EH (cell line): ENCODE data around the gene GPR68.
"Not testable (repeated sequence)": the region's sequence is repeated elsewhere in the genome, so short reads cannot be mapped to it uniquely, and the experiment has no call there.

Source experiments
- DNase-seq: peaks from one replicate; pipeline ENCODE4 v3.0.0-alpha.2; 2015; ENCODE audit warnings: low read depth

Gene GPR68

DNA sequence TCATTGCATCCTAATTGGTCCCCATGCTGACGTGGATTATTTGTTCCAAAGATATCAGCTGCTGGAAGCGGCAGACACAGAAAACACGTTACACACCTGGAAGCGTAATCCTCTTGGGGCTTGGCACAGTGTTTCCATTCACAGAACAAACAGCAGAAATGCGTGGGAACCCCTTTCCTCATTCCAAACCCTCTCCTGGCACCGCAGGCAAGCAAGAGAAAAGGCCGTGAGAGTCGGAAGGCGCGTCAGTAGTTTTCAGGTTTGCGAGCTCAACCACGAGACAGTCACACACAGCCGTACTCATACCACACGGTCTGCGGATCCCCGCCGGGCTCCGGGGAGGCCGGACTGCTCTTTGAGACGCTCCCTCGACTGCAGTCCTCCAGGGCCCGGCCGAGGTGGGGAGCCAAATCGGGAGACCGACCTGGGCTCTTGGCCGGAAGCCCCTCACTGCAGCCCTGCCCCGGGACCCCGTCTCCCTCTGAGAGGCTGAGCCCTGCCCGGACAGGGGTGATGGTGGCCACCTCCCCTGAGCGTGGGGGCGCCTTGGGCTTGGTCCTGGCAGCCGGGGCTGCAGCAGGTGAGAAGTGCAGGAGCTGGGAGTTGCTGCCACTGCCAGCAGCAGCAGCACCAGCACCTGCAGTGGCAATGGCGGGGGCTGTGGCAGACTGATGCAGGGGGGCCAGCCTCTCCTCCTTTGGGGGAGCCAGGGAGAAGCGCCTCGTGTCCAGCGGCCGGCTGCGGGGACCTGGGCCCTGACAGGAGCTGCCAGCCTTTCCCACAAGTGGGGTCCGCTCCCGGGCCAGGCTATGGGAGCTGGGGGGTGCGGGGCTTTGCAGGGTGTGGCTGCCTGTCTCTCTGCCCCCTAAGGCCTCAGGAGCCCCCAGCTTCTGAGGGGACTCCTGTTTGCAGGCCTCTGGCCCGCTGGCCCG is 28.1 kb upstream of the GPR68 start:
- DNase-seq: no peak

DNA sequence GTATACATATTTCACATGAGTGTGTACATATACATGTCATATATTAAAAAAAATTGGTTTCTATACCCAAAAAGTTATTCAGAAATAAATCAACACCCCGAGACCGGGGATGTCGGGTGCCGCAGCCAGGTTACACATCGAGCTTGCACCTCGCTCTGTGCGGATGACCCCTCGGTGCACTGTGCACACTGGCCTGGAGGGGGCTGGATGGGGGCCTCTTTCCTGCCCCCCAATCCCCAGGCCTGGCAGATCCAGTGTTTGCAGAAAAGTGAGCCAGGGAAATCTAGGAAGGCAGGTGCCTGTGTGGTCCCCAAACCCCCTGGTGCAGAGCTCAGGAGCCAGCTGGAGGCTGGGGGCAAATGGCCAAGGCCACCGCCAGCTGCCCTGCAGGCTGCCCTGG is 27.1 kb upstream of the GPR68 start:
- no peak for DNase-seq

DNA sequence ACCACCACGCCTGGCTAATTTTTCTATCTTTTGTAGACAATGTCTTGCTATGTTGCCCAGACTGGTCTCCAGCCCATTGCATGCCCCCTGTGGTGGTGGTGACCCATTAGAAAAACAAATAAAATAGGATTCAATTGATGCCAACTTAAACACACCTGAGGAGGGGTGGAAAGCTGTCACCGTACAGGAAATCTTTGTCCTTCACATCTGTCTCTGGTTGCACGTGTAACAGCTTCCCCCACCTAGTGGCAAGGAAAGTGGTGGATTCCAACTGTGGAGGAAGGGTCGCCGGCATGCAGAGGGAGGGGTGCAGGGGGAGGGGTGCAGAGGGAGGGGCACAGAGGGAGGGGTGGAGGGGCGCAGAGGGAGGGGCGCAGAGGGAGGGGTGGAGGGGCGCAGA is 26.1 kb upstream of the GPR68 start:
- DNase-seq: no peak

DNA sequence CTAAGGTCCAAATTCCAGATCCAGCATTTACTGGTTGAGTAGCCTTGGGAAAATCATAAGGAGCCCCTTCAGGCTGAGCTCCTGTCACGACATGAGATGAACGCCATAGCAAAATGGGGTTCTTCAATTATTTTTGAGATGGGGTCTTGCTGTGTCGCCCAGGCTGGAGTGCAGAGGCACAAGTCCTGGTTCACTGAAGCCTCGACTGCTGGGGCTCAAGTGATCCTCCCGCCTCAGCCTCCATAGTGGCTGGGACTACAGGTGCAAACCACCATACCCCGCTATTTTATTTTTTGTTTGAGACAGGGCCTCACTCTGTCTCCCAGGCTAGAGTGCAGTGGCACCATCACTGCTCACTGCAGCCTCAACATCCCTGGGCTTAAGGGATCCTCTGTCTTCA is 25.7 kb upstream of the GPR68 start:
- no peak for DNase-seq

DNA sequence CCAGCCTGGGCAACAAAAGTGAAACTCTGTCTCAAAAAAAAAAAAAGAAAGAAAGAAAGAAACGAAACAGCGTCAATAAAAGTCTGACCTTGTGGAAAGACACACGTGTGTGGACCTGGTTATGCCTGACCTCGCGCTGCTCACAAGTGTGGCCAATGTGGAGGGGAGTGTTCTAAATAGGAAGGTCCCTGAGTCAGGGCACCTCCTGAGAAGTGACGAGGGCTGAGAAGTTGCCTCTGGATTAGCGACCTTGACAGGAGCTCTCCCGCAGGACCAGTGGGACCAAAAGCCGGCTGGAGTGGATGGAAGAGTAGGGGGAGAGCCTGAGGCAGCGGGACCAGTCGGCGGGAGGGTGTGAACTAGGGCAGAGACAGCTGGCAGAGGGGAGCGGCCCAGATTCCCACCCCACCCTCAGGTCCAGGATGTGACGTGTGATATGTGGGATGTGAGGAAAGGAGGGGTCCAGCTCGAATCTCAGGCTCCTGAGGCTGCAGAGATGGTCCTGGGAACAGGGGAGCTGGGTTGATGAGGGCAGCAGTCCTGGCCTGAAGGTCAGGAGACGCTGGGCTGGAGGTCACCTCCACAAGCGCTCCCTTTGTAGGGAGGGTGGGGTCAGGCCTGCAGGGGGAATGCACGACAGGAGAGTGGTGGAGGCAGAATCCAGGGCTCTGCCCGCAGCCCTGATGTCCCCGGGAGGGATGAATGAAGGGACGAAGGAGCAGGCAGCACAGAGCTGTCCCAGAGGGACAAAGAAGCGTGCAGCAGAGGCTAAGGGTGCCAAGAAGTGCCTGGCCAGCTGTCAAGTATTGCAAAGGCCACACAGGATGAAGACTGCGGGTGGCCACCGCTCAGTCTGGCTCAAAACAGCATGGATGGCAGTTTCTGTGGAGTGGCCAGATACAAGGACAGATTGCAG is 24.8 kb upstream of the GPR68 start:
- DNase-seq: peak; percentile 34

DNA sequence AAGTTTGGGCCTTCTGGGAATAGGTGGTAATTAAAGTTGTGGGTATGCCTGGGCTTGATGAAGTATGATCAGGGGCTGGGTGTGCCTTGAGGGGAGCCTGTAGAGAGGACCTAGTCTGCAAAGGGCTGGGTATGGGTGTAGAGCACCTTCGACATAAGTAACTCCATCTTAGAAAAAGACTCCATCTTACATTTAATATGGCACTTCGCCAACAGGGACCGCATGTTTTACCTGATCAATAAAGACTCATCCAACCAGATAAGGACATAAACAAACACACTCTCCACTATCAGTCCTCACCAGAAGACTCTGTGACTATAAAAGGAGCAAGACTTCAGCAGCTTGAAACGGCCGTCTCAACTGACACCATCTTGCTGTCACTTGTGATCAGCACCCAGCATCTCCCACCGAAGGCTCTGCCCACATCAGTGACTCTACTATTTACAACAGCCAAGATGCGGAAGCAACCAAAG is 23.5 kb upstream of the GPR68 start:
- no peak for DNase-seq

- not testable (repeated sequence) for DNase-seq
Measured at GRCh38 chr14:91266276-91266675, 21.8 kb upstream of the GPR68 start.

DNA sequence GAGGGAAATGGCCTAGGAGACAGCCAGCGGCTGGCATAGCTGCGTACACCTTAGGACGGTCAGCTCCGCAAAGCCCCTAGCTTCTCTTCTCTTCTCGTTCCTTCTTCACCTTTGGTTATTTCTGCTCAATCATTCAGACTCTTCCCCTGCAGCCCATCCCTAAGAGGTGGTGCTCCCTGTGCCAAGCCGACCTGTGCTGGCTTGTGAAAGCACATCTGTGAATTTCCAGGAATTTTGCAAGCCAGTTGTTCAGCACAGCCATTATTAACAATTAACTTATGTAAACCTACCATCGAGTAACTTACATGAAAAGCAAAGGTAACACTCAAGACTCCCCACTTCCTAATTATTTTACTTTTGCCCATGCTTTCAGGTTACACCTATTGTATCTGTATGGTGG is 20.9 kb upstream of the GPR68 start:
- no peak for DNase-seq

- no peak for DNase-seq
Measured at GRCh38 chr14:91264151-91265150, 19.9 kb upstream of the GPR68 start.

GRCh38 chr14:91263329-91263728 is 18.8 kb upstream of the GPR68 start:
- DNase-seq: no peak

GRCh38 chr14:91261986-91262549 is 17.6 kb upstream of the GPR68 start:
- DNase-seq: no peak

GRCh38 chr14:91261115-91261514 is 16.6 kb upstream of the GPR68 start:
- DNase-seq: no peak

- DNase-seq: no peak
Measured at GRCh38 chr14:91258876-91259275, 14.4 kb upstream of the GPR68 start.

GRCh38 chr14:91258011-91258618 is 13.6 kb upstream of the GPR68 start:
- DNase-seq: no peak

GRCh38 chr14:91257328-91258010 is 13.0 kb upstream of the GPR68 start:
- no peak for DNase-seq

- DNase-seq: no peak
Measured at GRCh38 chr14:91256661-91257060, 12.2 kb upstream of the GPR68 start.

GRCh38 chr14:91255026-91255695 is 10.7 kb upstream of the GPR68 start:
- DNase-seq: no peak

DNA sequence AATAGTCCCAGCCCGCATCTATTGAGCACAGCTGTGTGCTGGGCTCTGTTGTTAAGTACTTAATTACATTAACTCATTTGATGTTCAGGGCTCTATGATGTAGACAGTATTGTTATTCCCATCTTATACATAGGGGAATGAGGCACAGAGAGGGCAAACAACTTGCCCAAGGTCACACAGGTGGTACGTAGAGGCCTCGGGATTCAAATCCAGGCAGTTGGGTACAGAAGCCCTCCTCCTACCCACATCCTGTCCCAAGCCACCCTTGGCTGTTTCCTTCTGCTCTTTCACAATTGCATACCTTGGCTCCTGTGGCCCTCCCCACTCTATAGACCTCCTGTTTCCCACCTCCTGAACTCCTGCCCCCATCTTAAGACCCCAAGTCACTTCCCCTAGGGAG is 10.0 kb upstream of the GPR68 start:
- DNase-seq: no peak

GRCh38 chr14:91253795-91254323 is 9.4 kb upstream of the GPR68 start:
- DNase-seq: no peak
